Adrenal gland (tissue), 12 donors: ENCODE measurements around the gene URM1. TPM values are rescaled to one million over a fixed set of nuclear protein-coding genes. Genes with fewer than 3 reads are reported as not detected.
"Not testable (repeated sequence)": the region's sequence is repeated elsewhere in the genome, so short reads cannot be mapped to it uniquely, and the experiment has no call there.

Experiments
- DNase-seq, 7 donors: peaks; one replicate each; pipeline ENCODE4 v3.0.0-alpha.2; 2019 to 2020
- H3K27ac ChIP-seq, 5 donors: fragments of 200-600 bp; sonication (generic) in 4 of 5; 1 replicate in 3 of 5; 2 replicates in 2 of 5; pipeline versions ENCODE4 v1.5.1 to v1.8.0; 2016 to 2020; ENCODE audit warnings: mild to moderate bottlenecking in 1 of 5
- H3K27me3 ChIP-seq: fragments of 200-600 bp; 2 replicates; pipeline ENCODE4 v1.8.0; 2021
- H3K36me3 ChIP-seq, 2 donors: fragments of 200-600 bp; replicated peaks in 1 of 2; 1 replicate in 1 of 2; 2 replicates in 1 of 2; pipeline versions ENCODE4 v1.5.1 to v1.8.0; 2018 to 2022
- H3K4me1 ChIP-seq, 2 donors: fragments of 200-600 bp; replicated peaks in 1 of 2; 1 replicate in 1 of 2; 2 replicates in 1 of 2; pipeline versions ENCODE4 v1.5.1 to v1.8.0; 2018 to 2021
- H3K4me3 ChIP-seq, 4 donors: fragments of 200-600 bp; sonication (generic) in 3 of 4; one replicate each; pipeline ENCODE4 v1.5.1; 2016 to 2018
- H3K9me3 ChIP-seq, 3 donors: fragments of 200-600 bp; sonication (generic) in 1 of 3; replicated peaks in 1 of 3; 1 replicate in 2 of 3; 2 replicates in 1 of 3; pipeline versions ENCODE4 v1.5.1 to v1.8.0; 2016 to 2021
- POLR2A ChIP-seq, 2 donors: fragments of 450-650 bp; IDR thresholded peaks; one replicate each; pipeline ENCODE4 v1.6.1; 2017; ENCODE audit warnings: antibody characterized with exemption in 2 of 2, mild to moderate bottlenecking in 2 of 2, moderate library complexity in 1 of 2
- WGBS, 4 donors: extraction: QIAGEN DNeasy Blood & Tissue Kit in 2 of 4; methylation state at CpG; one replicate each; pipeline versions ENCODE4 v1.1.5 to v1.1.7; 2013 to 2017; 5-methylcytosine and 5-hydroxymethylcytosine counted together
- intact Hi-C, 2 donors: fragments of 100-400 bp; cut with DNase I; formaldehyde crosslinking; loops; one replicate each; pipeline versions ENCODE4 v1.14.1 to v1.15.0; 2022 to 2023
- polyA plus RNA-seq, 3 donors: library from polyadenylated mRNA; stranded (reverse); fragments of 200-250 nt in 2 of 3; fragments of 350-450 nt in 1 of 3; fragmentation: Illumina TruSeq in 1 of 3; extraction: RNeasy Lipid Tissue Mini Kit (QIAGEN cat#74804) in 1 of 3; gene quantifications; one replicate each; pipeline ENCODE4 v1.2.3, GENCODE V29; 2013 to 2014
- total RNA-seq, 9 donors: library from RNA; depleted of rRNA in 4 of 9; stranded (reverse); fragments of >200 nt in 4 of 9; fragments of 120-200 nt in 1 of 9; fragmentation: NEBNext Ultra II Directional in 1 of 9; extraction: Animal tissue kit (Norgen Biotek cat#: 25700) in 1 of 9; gene quantifications; one replicate each; pipeline versions ENCODE4 v1.1.0 to v1.2.4, GENCODE V29; 2013 to 2023
- TF ChIP-seq, protein P1 (sequence below), 6 experiments: fragments of 450-650 bp in 4 of 6; fragments of 200-600 bp in 2 of 6; sonication (generic) in 1 of 6; IDR thresholded peaks; 1 replicate in 5 of 6; 2 replicates in 1 of 6; pipeline versions ENCODE4 v1.5.1 to v1.8.0; 2016 to 2021; ENCODE audit warnings: antibody characterized with exemption in 6 of 6, mild to moderate bottlenecking in 2 of 6, moderate library complexity in 1 of 6
- donor health status: healthy with polysubstance abuse.
- donor health status: Bipolar disorder and iron deficiency.
- donor health status: DM: yes; HTN: yes; CAD: no.
- donor health status: DM: no; HTN: no; CAD: no.
- donor health status: DM: no; HTN: no; CAD: no.
- donor health status: DM: yes; HTN: yes; CAD: no.

Gene URM1
- total and polyA plus RNA-seq, 12 donors = 22.8 to 87.1 (median 42.2) TPM

DNA sequence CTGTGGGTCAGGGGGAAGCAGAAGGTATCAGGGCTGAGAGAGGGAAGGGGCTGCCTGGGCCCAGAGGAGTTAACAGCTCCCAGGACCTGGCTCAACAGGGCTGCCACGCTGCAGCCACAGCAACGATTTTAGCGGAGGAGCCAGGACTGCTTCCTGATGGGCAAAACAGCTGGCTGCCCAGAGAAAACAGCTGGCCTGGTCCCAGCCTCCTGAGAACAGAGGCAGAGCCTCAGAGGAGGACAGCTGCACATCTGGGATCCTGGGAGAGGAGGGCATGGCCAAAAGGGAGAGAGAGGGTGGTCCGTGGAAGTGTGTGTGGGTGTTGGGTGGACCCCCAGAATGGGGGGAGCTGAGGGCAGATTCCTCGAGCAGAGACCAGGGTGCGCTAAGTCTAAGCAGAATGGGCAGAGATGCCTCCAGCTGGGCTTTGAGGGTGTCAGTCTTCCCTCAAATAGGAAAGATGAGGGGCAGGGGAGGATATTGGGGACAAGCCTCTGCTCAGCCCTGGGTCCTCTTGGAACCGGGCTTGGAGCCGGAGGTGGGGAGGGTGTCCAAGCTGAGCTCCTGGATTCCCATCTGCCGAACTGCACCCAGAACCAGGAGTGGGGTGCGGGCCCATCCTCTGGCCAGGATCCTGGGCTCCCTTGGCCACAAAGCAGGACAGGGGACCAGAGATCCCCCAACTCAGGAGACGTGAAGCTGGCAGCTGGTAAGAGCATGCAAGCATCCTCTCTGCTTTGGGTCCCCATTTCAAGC lies 40.4 kb downstream of the URM1 start:
- intact Hi-C loops = loop anchor here in 1 of 2 donors (5.0 kb wide), 1 partner anchor 49 kb away; no protein-coding TSS in a partner anchor

DNA sequence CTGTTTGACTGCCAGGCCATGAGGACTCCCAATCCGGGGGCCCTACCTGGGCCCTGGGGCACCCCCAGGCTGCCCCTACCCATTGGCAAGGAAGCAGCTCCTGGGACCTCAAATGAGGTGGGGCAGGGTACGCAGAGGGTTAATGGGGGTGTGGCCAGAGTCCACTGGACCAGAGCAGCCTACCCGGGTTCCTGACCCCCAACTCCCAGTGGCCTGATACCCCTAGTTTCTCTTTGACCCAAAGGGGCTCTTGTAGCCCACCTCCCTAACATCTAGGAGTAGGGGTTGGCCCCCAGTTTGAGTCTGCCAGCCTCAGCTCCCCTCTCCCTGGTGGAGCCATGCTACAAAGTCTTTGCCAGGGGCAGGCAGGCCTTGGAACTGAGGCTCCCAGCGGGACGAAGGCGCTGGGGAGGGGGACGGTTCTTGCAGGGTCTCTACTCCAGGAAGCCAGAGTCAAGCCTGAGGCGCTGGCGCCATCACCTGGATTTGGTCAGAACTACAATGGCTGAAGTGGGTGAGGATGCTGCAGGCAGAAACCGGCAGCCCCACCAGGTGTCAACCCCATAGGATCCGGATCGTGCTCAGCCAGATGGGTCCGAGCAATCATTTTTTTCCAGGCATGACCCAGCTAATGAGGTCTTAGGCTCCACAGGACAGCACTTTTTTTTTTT lies 41.1 kb downstream of the URM1 start:
- DNase-seq = peak in 6 of 7 donors; percentile 26 to 80 (median 52)
- Histone ChIP-seq H3K4me1 (no peaks in the 10 kb centered on the region), H3K9me3 (no peaks in the 10 kb centered on the region), H3K27me3 (peaks cover 23% of the 10 kb centered on the region), H3K36me3 (no peaks in the 10 kb centered on the region), H3K4me3 (no peak overlapping the region), H3K27ac (no peak overlapping the region)
- TF ChIP-seq POLR2A (IDR thresholded peaks at IDR 0.05) = no peak
- TF ChIP-seq, protein P1, sequence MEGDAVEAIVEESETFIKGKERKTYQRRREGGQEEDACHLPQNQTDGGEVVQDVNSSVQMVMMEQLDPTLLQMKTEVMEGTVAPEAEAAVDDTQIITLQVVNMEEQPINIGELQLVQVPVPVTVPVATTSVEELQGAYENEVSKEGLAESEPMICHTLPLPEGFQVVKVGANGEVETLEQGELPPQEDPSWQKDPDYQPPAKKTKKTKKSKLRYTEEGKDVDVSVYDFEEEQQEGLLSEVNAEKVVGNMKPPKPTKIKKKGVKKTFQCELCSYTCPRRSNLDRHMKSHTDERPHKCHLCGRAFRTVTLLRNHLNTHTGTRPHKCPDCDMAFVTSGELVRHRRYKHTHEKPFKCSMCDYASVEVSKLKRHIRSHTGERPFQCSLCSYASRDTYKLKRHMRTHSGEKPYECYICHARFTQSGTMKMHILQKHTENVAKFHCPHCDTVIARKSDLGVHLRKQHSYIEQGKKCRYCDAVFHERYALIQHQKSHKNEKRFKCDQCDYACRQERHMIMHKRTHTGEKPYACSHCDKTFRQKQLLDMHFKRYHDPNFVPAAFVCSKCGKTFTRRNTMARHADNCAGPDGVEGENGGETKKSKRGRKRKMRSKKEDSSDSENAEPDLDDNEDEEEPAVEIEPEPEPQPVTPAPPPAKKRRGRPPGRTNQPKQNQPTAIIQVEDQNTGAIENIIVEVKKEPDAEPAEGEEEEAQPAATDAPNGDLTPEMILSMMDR (IDR thresholded peaks at IDR 0.05) = peak; percentile 24 to 66 (median 60)
- WGBS, 4 donors = 0 to 15% (median 11%) methylated on average over 4 to 13 of the region's 13 CpGs
- intact Hi-C loops = loop anchor here in 1 of 2 donors (5.0 kb wide), 1 partner anchor 50 kb away; no protein-coding TSS in a partner anchor

More for the DNA sequence above, 40.4 kb downstream of the URM1 start:
- no peak for DNase-seq
- H3K4me3 ChIP-seq = no peak overlapping the region
- H3K4me1 ChIP-seq = no peaks in the 10 kb centered on the region
- no peaks in the 10 kb centered on the region for H3K36me3 ChIP-seq
- H3K9me3 ChIP-seq = no peaks in the 10 kb centered on the region
- TF ChIP-seq POLR2A (IDR thresholded peaks at IDR 0.05) = no peak
- TF ChIP-seq, protein P1 (IDR thresholded peaks at IDR 0.05) = no peak
- H3K27me3 ChIP-seq = peaks cover 27% of the 10 kb centered on the region
- H3K27ac ChIP-seq = no peak overlapping the region
- 49 to 59% (median 51%) methylated on average over 8 to 11 of the region's 11 CpGs for WGBS, 4 donors

DNA sequence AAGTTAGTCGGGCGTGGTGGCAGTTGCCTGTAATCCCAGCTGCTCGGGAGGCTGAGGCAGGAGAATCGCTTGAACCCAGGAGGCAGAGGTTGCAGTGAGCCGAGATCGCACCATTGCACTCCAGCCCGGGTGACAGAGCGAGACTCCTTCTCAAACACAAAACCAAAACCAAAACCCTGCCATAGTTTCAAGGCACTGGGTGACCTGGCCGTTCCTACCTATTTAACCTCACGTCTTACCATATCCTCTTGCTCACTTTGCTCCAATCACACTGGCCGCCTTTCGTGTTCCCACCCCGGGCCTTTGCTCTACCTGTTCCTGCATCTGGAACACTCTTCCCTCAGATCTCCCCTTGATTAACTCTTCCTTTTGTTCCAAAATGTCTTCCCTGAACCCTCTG lies 42.6 kb downstream of the URM1 start:
- WGBS, 4 donors = 78 to 87% (median 83%) methylated on average over 13 of the region's 13 CpGs
- not testable (repeated sequence) for H3K9me3 ChIP-seq
- peaks cover 15% of the 10 kb centered on the region for H3K27me3 ChIP-seq

DNA sequence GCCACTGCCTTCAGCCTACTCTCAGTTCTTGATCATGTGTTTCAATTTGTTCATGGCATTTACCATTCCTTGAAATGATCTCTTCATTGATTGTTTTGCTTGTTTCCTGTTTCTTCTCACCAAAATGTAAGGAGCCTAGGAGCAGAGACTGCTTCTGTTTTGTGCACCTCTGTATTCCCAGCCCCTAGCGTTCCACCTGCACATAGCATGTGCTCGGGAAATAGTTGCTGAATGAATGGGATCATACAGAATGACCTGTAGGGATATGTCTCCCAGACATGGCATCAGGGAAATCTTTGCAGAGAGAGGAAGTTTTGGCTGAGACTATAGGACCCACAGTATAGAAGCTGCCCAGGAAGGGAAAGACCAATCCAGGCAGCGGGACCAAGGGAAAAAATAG lies 43.3 kb downstream of the URM1 start:
- WGBS, 4 donors = 52 to 59% (median 55%) methylated on average over 3 of the region's 3 CpGs
- TF ChIP-seq POLR2A (IDR thresholded peaks at IDR 0.05) = no peak
- TF ChIP-seq, protein P1 (IDR thresholded peaks at IDR 0.05) = no peak
- H3K4me3 ChIP-seq = no peak overlapping the region
- no peaks in the 10 kb centered on the region for H3K36me3 ChIP-seq
- peaks cover 0 to 7% of the 10 kb centered on the region in 2 donors for H3K4me1 ChIP-seq
- H3K9me3 ChIP-seq = no peaks in the 10 kb centered on the region
- no peak for DNase-seq
- intact Hi-C loops = loop anchor here in 1 of 2 donors (5.0 kb wide), 1 partner anchor 52 kb away; no protein-coding TSS in a partner anchor
- peaks cover 15% of the 10 kb centered on the region for H3K27me3 ChIP-seq
- no peak overlapping the region for H3K27ac ChIP-seq

More for the DNA sequence above, 42.6 kb downstream of the URM1 start:
- not testable (repeated sequence) for H3K36me3 ChIP-seq, H3K27ac ChIP-seq, H3K4me1 ChIP-seq, DNase-seq, H3K4me3 ChIP-seq
- intact Hi-C loops = loop anchor here in 1 of 2 donors (5.0 kb wide), 1 partner anchor 51 kb away; no protein-coding TSS in a partner anchor
